Measurements from ENCODE around the gene CFAP74.

The CFAP74 gene, protein sequence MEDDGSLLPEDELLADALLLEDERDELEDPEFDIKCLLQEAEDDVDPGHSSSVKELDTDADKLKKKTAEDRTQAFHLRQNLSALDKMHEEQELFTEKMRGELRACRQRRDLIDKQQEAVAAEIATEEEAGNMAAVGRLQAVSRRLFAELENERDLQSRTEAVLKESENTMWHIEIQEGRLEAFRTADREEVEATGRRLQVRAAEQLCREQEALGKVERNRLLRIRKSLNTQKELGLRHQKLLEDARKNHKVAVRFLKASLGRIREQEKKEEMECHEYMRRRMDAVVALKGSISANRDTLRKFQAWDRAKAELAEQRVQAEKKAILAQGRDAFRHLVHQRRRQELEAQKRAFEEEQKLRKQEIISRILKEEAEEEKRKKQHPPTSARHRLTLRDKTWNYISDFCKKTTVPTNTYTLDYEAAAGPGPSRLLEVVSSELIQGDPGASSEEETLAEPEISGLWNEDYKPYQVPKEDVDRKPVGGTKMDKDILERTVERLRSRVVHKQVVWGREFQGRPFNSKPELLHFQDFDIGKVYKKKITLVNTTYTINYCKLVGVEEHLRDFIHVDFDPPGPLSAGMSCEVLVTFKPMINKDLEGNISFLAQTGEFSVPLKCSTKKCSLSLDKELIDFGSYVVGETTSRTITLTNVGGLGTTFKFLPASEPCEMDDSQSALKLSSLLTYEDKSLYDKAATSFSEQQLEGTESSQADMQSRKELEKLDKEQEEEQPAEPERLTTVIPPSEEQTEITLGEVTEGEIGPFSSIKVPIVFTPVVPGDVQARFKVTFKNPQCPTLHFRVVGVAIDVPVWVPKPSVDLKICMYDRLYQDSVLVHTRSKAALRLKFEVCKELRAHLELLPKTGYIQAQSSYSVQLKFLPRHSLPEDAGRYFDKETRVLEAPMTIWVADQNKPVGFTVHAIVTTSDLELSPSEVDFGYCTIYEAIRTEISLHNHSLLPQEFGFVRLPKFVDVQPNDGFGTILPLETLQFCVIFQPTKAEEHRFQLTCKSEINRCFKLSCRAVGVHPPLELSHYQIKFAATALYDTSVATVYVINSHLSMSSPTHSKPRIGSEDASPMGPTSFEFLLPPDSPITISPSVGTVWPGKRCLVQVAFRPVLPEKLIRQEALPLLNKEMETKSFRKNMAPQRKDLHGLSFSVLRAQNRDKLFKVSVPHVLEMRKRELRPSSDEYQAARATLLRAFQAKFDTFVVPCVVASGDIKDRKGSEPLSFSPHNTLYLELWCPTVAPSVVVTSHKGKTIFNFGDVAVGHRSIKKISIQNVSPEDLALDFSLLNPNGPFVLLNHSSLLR (N-terminal part only)

DNA sequence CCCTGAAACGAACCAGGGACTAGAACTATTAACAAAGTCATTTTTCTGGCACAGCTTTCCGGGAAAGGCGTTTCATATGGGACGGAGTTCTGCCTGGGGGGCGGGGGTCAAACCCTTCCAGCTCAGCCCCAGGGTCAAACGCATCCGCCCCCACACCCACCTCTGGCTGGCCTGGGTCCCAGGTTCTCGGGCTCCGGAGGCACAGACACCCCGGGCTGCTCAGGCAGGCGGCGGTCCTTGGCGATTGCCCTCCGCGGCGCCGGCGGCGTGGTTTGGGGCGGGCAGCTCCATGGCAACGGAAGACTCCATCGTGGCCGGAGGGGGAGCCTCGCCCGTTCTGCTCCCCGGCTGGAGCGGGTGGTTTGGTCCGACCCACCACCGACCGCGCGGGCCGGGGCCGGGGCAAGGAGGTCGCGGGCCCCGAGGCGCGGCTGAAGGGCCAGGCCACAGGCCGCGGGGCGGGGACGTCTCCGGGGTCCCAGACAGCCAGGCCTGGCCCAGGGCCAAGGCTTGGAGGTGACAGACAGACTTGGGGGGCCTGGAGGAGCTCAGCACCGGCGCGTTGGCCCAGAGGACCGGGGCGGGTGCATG, at the start of gene CFAP74:
Gene CFAP74 (minus strand): TSS at position 246 of the 591 bp plus-strand sequence. CDS start 12,830 bp downstream, outside the sequence.
- no peak for DNase-seq (ENCODE audit: low spot score)
- peak within 1 kb of the TSS; percentile 36 for H3K4me3 ChIP-seq
- TF ChIP-seq, protein P1, sequence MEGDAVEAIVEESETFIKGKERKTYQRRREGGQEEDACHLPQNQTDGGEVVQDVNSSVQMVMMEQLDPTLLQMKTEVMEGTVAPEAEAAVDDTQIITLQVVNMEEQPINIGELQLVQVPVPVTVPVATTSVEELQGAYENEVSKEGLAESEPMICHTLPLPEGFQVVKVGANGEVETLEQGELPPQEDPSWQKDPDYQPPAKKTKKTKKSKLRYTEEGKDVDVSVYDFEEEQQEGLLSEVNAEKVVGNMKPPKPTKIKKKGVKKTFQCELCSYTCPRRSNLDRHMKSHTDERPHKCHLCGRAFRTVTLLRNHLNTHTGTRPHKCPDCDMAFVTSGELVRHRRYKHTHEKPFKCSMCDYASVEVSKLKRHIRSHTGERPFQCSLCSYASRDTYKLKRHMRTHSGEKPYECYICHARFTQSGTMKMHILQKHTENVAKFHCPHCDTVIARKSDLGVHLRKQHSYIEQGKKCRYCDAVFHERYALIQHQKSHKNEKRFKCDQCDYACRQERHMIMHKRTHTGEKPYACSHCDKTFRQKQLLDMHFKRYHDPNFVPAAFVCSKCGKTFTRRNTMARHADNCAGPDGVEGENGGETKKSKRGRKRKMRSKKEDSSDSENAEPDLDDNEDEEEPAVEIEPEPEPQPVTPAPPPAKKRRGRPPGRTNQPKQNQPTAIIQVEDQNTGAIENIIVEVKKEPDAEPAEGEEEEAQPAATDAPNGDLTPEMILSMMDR (IDR thresholded peaks at IDR 0.05): no peak
- no peak within 1 kb of the TSS for H3K27ac ChIP-seq

DNA sequence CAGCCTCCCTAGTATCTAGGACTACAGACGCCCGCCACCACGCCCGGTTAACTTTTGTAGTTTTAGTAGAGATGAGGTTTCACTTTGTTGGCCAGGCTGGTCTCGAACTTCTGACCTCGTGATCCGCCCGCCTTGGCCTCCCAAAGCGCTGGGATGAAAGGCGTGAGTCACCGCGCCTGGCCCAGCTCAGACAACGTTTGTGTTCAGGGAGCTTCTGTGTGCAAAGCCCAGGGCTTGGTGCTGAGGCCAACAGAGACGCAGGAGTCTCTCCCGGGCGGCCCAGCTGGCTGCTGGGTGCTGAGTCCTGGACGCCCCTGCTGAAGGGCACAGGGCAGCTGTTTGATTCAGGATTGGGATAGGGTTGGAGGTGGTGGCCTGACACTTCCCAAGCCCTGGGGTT, 49.6 kb upstream of the CFAP74 start:
- Histone ChIP-seq H3K27ac (no peak overlapping the region), H3K4me3 (no peak overlapping the region)
- TF ChIP-seq, protein P1 (IDR thresholded peaks at IDR 0.05): no peak
- no peak for DNase-seq (ENCODE audit: low spot score)

DNA sequence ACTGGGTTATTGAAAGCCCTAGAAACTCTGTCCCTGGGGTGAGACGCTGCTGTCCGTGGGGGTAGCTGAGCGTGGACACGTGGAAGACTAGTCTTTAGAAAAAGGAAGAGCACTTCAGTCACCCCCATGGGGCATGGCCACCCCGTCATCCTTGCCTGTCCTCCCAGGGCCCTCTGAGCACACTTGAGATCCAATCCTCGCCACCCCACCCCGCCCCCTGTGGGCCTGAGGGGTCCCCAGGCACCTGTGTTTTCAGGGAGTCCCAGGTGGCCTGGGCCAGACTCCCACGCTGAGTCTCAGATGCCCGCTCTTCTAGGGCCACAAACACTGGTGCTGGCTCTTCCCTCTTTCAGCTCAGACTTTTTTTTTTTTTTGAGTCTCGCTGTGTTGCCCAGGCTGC, 49.2 kb upstream of the CFAP74 start:
- TF ChIP-seq, protein P1 (IDR thresholded peaks at IDR 0.05): no peak
- H3K4me3 ChIP-seq: no peak overlapping the region
- no peak for DNase-seq (ENCODE audit: low spot score)
- H3K27ac ChIP-seq: no peak overlapping the region

DNA sequence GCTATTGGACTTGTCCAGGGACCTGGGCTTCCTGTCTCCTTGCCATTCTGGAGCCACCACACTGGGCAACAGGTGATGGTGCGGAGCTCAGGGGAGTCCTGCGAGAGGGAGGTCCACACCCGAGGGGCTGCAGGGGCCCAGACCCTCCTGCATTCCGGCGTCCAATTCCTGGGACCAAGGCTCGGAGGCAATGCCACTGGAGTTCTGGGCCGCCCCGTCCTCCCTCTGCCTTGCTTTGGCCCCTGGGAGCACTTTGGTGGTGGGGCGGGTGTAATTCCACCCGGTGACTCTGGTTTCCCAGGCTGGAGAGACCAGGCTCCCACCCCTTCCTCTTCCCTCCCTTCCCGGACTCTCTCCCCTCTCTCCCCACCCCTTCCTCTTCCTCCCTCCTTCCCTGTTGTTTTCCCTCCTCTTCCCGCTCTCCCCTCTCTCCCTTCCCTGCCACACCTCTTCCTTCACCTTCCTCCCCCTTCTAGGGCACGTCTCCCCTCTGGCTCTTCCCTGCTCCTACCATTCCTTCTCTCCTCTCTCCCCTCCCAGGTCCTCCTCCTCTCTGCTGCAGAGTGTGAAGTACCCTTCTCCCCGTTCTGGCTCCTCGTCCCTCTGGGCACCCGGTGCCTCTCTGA, 48.6 kb upstream of the CFAP74 start:
- Histone ChIP-seq H3K4me3 (no peak overlapping the region), H3K27ac (no peak overlapping the region)
- DNase-seq (ENCODE audit: low spot score): no peak
- TF ChIP-seq, protein P1 (IDR thresholded peaks at IDR 0.05): no peak

DNA sequence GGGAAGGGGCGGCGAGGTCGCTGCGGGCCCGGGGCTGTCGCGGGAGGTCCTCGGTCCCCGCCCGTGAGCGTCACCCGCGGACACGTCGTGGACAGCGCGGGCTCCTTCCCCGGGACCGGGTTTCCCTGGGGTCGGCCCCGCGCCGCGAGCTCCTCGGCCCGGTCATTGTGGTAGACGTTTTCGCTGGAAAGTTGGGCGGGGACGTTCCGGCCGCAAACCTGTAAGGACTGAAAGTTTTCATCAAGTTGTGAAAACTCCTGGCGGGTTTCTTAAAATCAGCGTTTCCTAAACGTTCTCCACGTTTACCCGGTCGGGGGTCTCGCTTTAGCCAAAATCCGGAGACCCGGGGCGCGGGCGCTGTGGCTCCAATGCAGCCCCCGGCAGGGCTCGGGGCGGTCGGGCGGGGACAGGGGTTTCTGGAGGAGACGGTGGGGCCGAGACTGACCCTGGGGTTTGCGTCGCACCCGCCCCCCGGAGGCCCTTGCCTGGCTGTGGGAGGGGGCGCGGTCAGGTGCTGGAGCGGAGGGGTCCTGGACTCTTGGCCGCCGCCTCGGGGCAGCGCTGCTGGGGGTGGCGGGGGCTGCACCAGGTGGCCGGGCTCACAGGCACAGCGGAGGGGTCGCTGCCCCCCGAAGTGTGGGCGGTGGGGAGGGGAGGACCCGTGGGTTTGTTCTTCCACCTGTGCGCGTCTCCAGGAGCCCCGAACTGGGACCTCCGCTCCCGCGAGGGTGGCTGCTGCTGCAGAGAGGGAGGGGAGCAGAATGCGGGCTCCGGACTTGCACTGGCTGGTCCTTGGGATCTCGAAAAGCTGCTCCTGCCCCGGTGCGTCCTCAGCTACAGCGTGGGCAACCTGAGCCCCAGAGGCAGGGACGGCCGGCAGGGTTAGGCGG, 47.5 kb upstream of the CFAP74 start:
- no peak overlapping the region for H3K27ac ChIP-seq
- DNase-seq (ENCODE audit: low spot score): no peak
- TF ChIP-seq, protein P1 (IDR thresholded peaks at IDR 0.05): no peak
- H3K4me3 ChIP-seq: peak overlapping the region; percentile 72

Measured in coronary artery (tissue), 2 donors.